Activated B cell treated with CpG ODN at 0.5 μM for 24 hours (primary cell): Measurements from ENCODE around the gene P4HA2. TPM values are rescaled to one million over a fixed set of nuclear protein-coding genes. Genes with fewer than 3 reads are reported as not detected.

Source experiments
- ATAC-seq: fragments of 200-7000 bp; cut with Tn5 transposase; one replicate; pipeline ENCODE4 v1.10.0; 2021; ENCODE audit warnings: low read depth, mild to moderate bottlenecking, moderate library complexity
- CTCF ChIA-PET: fragments of 350-600 bp; sonication (Branson Sonifier 250); formaldehyde crosslinking; loops from one replicate; lab custom pipeline; 2021; ENCODE audit warnings: antibody characterized with exemption; lab: Charles Lee
- POLR2A ChIA-PET: fragments of 350-600 bp; sonication (Branson Sonifier 250); formaldehyde crosslinking; loops from one replicate; lab custom pipeline; 2021; ENCODE audit warnings: antibody characterized with exemption; lab: Charles Lee
- DNase-seq: peaks from one replicate; pipeline ENCODE4 v3.0.0; 2022
- H3K27ac Mint-ChIP-seq: one replicate; pipeline ENCODE4 v1.8.0; 2020; ENCODE audit warnings: mixed read lengths
- H3K27me3 Mint-ChIP-seq: one replicate; pipeline ENCODE4 v1.8.0; 2021; ENCODE audit warnings: mixed read lengths
- H3K36me3 Mint-ChIP-seq: one replicate; pipeline ENCODE4 v1.8.0; 2021; ENCODE audit warnings: low read depth, mixed read lengths
- H3K4me1 Mint-ChIP-seq: one replicate; pipeline ENCODE4 v1.8.0; 2021; ENCODE audit warnings: mixed read lengths
- H3K4me3 Mint-ChIP-seq: one replicate; pipeline ENCODE4 v1.8.0; 2020; ENCODE audit warnings: mild to moderate bottlenecking, mixed read lengths
- H3K9me3 Mint-ChIP-seq: one replicate; pipeline ENCODE4 v1.8.0; 2020; ENCODE audit warnings: mixed read lengths
- intact Hi-C: fragments of 100-400 bp; cut with micrococcal nuclease; formaldehyde crosslinking; loops from one replicate; pipeline ENCODE4 v1.15.1; 2024
- total RNA-seq: library from RNA; stranded (reverse); gene quantifications from 2 replicates; pipeline ENCODE4 v1.2.3, GENCODE V29; 2022
- TF ChIP-seq, protein P1 (sequence below): fragments of 200-600 bp; IDR thresholded peaks from one replicate; pipeline ENCODE4 v1.8.0; 2022; ENCODE audit warnings: antibody characterized with exemption, mild to moderate bottlenecking

The P4HA2 gene
- total RNA-seq, 1 donor from 2014 or later, result 0.29 TPM

GRCh38 chr5:132267166-132267739, 39.6 kb upstream of the P4HA2 start:
- Mint-ChIP-seq H3K27me3 (peaks cover 2% of the 10 kb centered on the region), H3K9me3 (no peaks in the 10 kb centered on the region), H3K4me3 (no peak overlapping the region), H3K27ac (no peak overlapping the region), H3K4me1 (peaks cover 5% of the 10 kb centered on the region), H3K36me3 (no peaks in the 10 kb centered on the region)
- ChIA-PET CTCF (no interaction called here), POLR2A (no interaction called here)
- DNase-seq (no peak), ATAC-seq (no peak)
- intact Hi-C loops, result no loop called here
- TF ChIP-seq, protein P1, sequence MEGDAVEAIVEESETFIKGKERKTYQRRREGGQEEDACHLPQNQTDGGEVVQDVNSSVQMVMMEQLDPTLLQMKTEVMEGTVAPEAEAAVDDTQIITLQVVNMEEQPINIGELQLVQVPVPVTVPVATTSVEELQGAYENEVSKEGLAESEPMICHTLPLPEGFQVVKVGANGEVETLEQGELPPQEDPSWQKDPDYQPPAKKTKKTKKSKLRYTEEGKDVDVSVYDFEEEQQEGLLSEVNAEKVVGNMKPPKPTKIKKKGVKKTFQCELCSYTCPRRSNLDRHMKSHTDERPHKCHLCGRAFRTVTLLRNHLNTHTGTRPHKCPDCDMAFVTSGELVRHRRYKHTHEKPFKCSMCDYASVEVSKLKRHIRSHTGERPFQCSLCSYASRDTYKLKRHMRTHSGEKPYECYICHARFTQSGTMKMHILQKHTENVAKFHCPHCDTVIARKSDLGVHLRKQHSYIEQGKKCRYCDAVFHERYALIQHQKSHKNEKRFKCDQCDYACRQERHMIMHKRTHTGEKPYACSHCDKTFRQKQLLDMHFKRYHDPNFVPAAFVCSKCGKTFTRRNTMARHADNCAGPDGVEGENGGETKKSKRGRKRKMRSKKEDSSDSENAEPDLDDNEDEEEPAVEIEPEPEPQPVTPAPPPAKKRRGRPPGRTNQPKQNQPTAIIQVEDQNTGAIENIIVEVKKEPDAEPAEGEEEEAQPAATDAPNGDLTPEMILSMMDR, result no peak

DNA sequence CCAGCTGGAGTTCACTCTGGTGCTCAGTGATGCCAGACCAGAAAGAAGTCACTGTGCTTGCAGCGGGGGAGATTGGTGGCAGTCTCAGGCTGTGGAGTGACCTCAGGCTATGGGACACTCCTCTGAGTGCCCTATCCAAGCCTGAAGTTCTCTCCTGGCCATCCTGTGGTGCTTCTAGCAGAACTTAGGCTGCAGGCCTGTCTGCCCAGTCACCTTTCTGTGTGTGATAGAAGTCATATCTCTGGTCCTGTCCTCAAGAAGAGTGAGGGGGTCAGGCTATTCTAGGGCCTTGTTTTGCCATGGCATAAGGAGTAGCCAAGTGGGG, 39.1 kb upstream of the P4HA2 start:
- ChIA-PET POLR2A (no interaction called here), CTCF (no interaction called here)
- intact Hi-C loops, result no loop called here
- Mint-ChIP-seq H3K9me3 (no peaks in the 10 kb centered on the region), H3K36me3 (no peaks in the 10 kb centered on the region), H3K4me1 (peaks cover 5% of the 10 kb centered on the region), H3K4me3 (no peak overlapping the region), H3K27ac (no peak overlapping the region), H3K27me3 (peaks cover 2% of the 10 kb centered on the region)
- ATAC-seq, result no peak
- TF ChIP-seq, protein P1, result no peak
- DNase-seq, result no peak

DNA sequence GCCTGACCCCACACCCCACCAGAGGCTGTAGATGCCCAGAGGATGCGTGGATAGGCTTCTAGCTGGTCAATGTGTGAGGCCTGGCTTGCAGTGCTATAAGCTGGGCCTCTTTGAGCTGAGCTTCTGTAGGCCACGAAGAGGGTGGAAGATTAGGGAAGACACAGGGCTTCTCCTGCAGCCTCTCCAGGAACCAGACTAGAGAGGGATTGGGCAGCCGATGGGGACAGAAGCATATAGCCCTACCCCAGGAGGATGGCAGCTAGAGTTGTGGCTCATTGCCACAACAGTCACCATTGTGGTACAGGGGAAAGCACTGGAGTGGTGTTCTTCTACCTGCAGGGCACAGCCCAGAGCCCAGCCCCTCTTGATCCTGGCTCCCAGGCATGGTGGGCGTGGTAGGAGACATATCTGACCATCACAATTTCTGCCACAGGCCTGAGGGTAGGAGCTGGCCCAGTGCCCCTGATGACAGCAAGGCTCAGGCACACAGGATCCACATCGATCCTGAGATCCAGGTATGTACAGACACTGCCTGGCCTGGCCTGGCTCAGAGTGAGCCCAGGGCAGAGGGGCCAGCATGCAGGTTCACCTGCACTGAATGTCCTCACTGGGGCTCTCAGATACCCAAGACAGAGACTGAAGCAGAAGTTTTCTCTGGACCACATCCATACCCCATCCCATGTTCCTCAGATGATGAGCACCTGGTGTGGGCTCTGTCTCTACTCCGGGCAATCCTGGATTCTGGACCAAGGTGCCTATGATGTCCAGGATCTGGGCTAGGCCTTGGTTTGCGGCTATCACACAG, 38.6 kb upstream of the P4HA2 start:
- no peaks in the 10 kb centered on the region for H3K36me3 Mint-ChIP-seq
- no peaks in the 10 kb centered on the region for H3K27me3 Mint-ChIP-seq
- ATAC-seq, result no peak
- no peak for DNase-seq
- no peak overlapping the region for H3K4me3 Mint-ChIP-seq
- no peak overlapping the region for H3K27ac Mint-ChIP-seq
- H3K4me1 Mint-ChIP-seq, result peaks cover 1% of the 10 kb centered on the region
- no peaks in the 10 kb centered on the region for H3K9me3 Mint-ChIP-seq
- TF ChIP-seq, protein P1, result no peak
- intact Hi-C loops, result no loop called here
- POLR2A ChIA-PET, result no interaction called here
- CTCF ChIA-PET, result interaction anchor here (1.4 kb wide), 1 partner anchor 28 kb away, joined by 3 read pairs; no protein-coding TSS in a partner anchor

DNA sequence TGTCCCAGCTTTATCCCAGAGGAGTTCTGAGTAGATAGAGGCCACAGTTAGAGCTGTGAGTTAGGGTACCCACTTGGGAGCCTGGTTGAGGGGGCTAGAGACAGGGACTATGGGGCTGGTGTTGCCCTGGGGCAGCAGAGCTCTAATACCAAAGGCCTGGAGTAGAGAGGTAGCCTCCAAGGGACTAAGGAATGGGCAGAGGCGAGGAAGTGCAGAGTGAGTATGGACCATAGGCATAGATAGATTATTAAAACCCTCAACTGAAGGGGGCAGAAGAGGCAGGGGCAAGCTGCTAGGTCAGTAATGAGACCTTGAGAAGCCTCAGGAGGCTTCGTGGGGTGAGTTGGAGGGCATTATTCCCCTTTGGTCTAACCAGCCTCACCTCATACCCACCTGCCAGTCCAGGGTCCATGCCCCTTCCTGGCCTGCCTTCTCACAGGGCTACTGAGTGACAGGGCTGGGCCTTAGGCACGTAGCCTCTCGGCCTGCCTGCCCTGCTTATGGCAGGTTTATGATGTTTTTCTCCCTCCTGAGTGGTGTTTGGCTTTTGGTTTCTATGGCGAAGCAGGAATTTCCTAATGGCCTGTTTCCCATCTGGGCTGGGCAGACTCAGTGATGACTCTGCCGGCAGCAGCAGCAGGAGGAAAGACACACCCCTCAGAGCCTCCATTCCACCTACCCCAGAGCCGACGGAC, 37.8 kb upstream of the P4HA2 start:
- CTCF ChIA-PET, result interaction anchor here (1.4 kb wide), 1 partner anchor 27 kb away, joined by 3 read pairs; no protein-coding TSS in a partner anchor

More for the DNA sequence above, 37.8 kb upstream of the P4HA2 start:
- intact Hi-C loops, result no loop called here
- TF ChIP-seq, protein P1, result no peak
- Mint-ChIP-seq H3K4me1 (no peaks in the 10 kb centered on the region), H3K36me3 (no peaks in the 10 kb centered on the region), H3K27me3 (no peaks in the 10 kb centered on the region), H3K9me3 (no peaks in the 10 kb centered on the region), H3K27ac (no peak overlapping the region), H3K4me3 (no peak overlapping the region)
- ATAC-seq, result no peak
- POLR2A ChIA-PET, result no interaction called here
- no peak for DNase-seq
